ENCODE measurements around the gene MBL2.

DNA sequence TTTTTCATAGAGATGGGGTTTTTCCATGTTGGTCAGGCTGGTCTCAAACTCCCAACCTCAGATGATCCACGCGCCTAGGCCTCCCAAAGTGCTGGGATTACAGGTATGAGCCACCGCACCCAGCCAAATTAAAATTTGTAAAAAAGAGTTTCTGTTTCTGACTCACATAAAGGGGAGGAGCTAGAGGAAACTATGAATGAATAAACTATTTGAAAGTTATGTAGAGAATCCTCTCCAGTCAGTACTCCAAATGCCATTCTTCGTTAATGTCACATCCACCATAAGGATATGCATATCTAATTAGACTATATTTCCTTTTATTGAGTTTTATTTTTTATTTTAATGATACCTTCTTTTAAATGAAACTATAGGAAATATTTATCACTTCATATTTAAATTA, 52.6 kb downstream of the MBL2 start:
- TF ChIP-seq, protein P1, sequence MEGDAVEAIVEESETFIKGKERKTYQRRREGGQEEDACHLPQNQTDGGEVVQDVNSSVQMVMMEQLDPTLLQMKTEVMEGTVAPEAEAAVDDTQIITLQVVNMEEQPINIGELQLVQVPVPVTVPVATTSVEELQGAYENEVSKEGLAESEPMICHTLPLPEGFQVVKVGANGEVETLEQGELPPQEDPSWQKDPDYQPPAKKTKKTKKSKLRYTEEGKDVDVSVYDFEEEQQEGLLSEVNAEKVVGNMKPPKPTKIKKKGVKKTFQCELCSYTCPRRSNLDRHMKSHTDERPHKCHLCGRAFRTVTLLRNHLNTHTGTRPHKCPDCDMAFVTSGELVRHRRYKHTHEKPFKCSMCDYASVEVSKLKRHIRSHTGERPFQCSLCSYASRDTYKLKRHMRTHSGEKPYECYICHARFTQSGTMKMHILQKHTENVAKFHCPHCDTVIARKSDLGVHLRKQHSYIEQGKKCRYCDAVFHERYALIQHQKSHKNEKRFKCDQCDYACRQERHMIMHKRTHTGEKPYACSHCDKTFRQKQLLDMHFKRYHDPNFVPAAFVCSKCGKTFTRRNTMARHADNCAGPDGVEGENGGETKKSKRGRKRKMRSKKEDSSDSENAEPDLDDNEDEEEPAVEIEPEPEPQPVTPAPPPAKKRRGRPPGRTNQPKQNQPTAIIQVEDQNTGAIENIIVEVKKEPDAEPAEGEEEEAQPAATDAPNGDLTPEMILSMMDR (IDR thresholded peaks at IDR 0.05) = no peak
- no peak for TF ChIP-seq EZH2 (IDR thresholded peaks at IDR 0.05; ENCODE audit: borderline replicate concordance, insufficient read depth, low read depth, low read length, poor library complexity, severe bottlenecking)

Data from B cell (primary cell).